GM23338 (cell line): Measurements from ENCODE around the gene FGGY.

Experiments
- CREB1 ChIP-seq: fragments of 250-450 bp; sonication (Bioruptor Pico); IDR thresholded peaks from 2 replicates; pipeline ENCODE4 v1.5.0; 2020; ENCODE audit warnings: low read depth, mild to moderate bottlenecking, moderate library complexity
- EZH2 ChIP-seq: fragments of 200-600 bp; sonication (generic); IDR thresholded peaks from one replicate; pipeline ENCODE4 v1.8.0; 2017; ENCODE audit warnings: antibody characterized with exemption, mild to moderate bottlenecking, low read depth; ENCODE audit not compliant: unreplicated experiment
- EZH2phosphoT487 ChIP-seq: fragments of 200-600 bp; sonication (generic); IDR thresholded peaks from one replicate; pipeline ENCODE4 v1.8.1; 2018; ENCODE audit warnings: antibody characterized with exemption; ENCODE audit not compliant: unreplicated experiment
- JUNB ChIP-seq: IDR thresholded peaks from one replicate; pipeline ENCODE4 v1.6.1; 2016; ENCODE audit warnings: antibody characterized with exemption; ENCODE audit not compliant: unreplicated experiment
- POLR2AphosphoS5 ChIP-seq: IDR thresholded peaks from 2 replicates; pipeline ENCODE4 v1.6.1; 2016; ENCODE audit warnings: antibody characterized with exemption, low read depth
- STAT1 ChIP-seq: IDR thresholded peaks from one replicate; pipeline ENCODE4 v1.6.1; 2016; ENCODE audit warnings: antibody characterized with exemption; ENCODE audit not compliant: unreplicated experiment
- ZNF114 ChIP-seq: fragments of 250-450 bp; sonication (Bioruptor Pico); IDR thresholded peaks from 2 replicates; pipeline ENCODE4 v1.5.0; 2020; ENCODE audit warnings: mild to moderate bottlenecking, moderate library complexity
- ZNF331 ChIP-seq: fragments of 250-450 bp; sonication (Bioruptor Pico); IDR thresholded peaks from 2 replicates; pipeline ENCODE4 v1.5.0; 2020; ENCODE audit warnings: low read depth, mild to moderate bottlenecking, moderate library complexity
- TF ChIP-seq, protein P1 (sequence below), 2 experiments: fragments of 200-600 bp in 1 of 2; sonication (generic) in 1 of 2; conservative IDR thresholded peaks; 2 replicates each; pipeline versions ENCODE4 v1.5.1 to v1.6.1; 2016 to 2017; ENCODE audit warnings: antibody characterized with exemption in 2 of 2, low read depth in 2 of 2, mild to moderate bottlenecking in 2 of 2, moderate library complexity in 1 of 2
- TF ChIP-seq, protein P2 (sequence below): IDR thresholded peaks from one replicate; pipeline ENCODE4 v1.6.1; 2018; ENCODE audit warnings: antibody characterized with exemption; ENCODE audit not compliant: unreplicated experiment

DNA sequence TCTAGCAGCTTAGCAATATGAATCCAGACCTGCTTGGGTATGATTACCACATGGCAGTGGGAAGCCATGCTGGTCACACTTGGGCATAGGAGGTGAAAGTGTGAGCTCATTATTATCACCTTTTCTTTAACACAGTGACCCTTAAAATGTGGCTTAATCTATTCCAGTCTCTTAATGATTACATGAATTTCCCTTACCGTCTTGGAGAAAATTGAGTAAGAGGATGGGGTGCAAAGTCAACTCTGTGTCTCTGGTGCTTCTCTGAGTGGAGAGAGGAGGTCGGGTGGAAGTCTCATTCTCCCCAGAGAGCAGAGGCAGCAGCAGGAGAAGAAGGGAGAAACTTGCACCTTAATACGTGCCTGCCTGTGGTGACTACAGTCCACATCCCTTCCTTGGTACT is 91.3 kb downstream of the FGGY start:
- TF ChIP-seq, protein P1, sequence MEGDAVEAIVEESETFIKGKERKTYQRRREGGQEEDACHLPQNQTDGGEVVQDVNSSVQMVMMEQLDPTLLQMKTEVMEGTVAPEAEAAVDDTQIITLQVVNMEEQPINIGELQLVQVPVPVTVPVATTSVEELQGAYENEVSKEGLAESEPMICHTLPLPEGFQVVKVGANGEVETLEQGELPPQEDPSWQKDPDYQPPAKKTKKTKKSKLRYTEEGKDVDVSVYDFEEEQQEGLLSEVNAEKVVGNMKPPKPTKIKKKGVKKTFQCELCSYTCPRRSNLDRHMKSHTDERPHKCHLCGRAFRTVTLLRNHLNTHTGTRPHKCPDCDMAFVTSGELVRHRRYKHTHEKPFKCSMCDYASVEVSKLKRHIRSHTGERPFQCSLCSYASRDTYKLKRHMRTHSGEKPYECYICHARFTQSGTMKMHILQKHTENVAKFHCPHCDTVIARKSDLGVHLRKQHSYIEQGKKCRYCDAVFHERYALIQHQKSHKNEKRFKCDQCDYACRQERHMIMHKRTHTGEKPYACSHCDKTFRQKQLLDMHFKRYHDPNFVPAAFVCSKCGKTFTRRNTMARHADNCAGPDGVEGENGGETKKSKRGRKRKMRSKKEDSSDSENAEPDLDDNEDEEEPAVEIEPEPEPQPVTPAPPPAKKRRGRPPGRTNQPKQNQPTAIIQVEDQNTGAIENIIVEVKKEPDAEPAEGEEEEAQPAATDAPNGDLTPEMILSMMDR (conservative IDR thresholded peaks at IDR 0.05; ENCODE audit: low read depth in 2 of 2), result no peak
- TF ChIP-seq EZH2, result no peak
- TF ChIP-seq POLR2AphosphoS5, result no peak
- no peak for TF ChIP-seq STAT1
- TF ChIP-seq EZH2phosphoT487, result no peak
- TF ChIP-seq, protein P2, sequence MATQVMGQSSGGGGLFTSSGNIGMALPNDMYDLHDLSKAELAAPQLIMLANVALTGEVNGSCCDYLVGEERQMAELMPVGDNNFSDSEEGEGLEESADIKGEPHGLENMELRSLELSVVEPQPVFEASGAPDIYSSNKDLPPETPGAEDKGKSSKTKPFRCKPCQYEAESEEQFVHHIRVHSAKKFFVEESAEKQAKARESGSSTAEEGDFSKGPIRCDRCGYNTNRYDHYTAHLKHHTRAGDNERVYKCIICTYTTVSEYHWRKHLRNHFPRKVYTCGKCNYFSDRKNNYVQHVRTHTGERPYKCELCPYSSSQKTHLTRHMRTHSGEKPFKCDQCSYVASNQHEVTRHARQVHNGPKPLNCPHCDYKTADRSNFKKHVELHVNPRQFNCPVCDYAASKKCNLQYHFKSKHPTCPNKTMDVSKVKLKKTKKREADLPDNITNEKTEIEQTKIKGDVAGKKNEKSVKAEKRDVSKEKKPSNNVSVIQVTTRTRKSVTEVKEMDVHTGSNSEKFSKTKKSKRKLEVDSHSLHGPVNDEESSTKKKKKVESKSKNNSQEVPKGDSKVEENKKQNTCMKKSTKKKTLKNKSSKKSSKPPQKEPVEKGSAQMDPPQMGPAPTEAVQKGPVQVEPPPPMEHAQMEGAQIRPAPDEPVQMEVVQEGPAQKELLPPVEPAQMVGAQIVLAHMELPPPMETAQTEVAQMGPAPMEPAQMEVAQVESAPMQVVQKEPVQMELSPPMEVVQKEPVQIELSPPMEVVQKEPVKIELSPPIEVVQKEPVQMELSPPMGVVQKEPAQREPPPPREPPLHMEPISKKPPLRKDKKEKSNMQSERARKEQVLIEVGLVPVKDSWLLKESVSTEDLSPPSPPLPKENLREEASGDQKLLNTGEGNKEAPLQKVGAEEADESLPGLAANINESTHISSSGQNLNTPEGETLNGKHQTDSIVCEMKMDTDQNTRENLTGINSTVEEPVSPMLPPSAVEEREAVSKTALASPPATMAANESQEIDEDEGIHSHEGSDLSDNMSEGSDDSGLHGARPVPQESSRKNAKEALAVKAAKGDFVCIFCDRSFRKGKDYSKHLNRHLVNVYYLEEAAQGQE, result no peak
- TF ChIP-seq CREB1 (CRISPR knock-in tag), result no peak
- TF ChIP-seq ZNF114 (CRISPR knock-in tag), result no peak
- no peak for TF ChIP-seq JUNB
- TF ChIP-seq ZNF331 (CRISPR knock-in tag), result no peak
